Astrocyte (in vitro differentiated cells and primary cell): ENCODE data around the gene SENP1. TPM values are rescaled to one million over a fixed set of nuclear protein-coding genes. Genes with fewer than 3 reads are reported as not detected.

Experiments
- DNase-seq: peaks from one replicate; pipeline ENCODE4 v3.0.0-alpha.2; 2010; ENCODE audit warnings: low read depth
- FAIRE-seq: peaks from 2 replicates; lab custom pipeline; 2011; peaks lifted over from hg19 to GRCh38; lab: Jason Lieb, UNC
- H2AFZ ChIP-seq: 2 replicates; pipeline ENCODE4 v1.6.0; 2012; ENCODE audit warnings: low read depth, low read length, inconsistent platforms
- H3K27ac ChIP-seq: 2 replicates; pipeline ENCODE4 v1.5.1; 2011; ENCODE audit warnings: low read depth, low read length, inconsistent platforms
- H3K27me3 ChIP-seq: 2 replicates; pipeline ENCODE4 v1.6.0; 2011; ENCODE audit warnings: low read length, inconsistent platforms; ENCODE audit not compliant: insufficient read depth
- H3K36me3 ChIP-seq: 2 replicates; pipeline ENCODE4 v1.5.1; 2011; ENCODE audit warnings: low read length, inconsistent platforms; ENCODE audit not compliant: insufficient read depth
- H3K4me1 ChIP-seq: 2 replicates; pipeline ENCODE4 v1.5.1; 2011; ENCODE audit warnings: low read length, inconsistent platforms; ENCODE audit not compliant: insufficient read depth
- H3K4me2 ChIP-seq: 2 replicates; pipeline ENCODE4 v1.6.0; 2012; ENCODE audit warnings: low read length, inconsistent platforms
- H3K4me3 ChIP-seq: 2 replicates; pipeline ENCODE4 v1.5.1; 2011; ENCODE audit warnings: low read depth, mild to moderate bottlenecking, low read length, inconsistent platforms; ENCODE audit not compliant: insufficient read depth
- H3K79me2 ChIP-seq: 2 replicates; pipeline ENCODE4 v1.6.0; 2012; ENCODE audit warnings: mild to moderate bottlenecking, low read length, inconsistent platforms; ENCODE audit not compliant: insufficient read depth
- H3K9ac ChIP-seq: 2 replicates; pipeline ENCODE4 v1.6.0; 2012; ENCODE audit warnings: mild to moderate bottlenecking, low read length, inconsistent platforms
- H3K9me3 ChIP-seq: 2 replicates; pipeline ENCODE4 v1.5.1; 2012; ENCODE audit warnings: low read depth, mild to moderate bottlenecking, low read length, inconsistent platforms; ENCODE audit not compliant: insufficient read depth
- H4K20me1 ChIP-seq: 2 replicates; pipeline ENCODE4 v1.6.0; 2012; ENCODE audit warnings: low read length, inconsistent platforms; ENCODE audit not compliant: insufficient read depth
- H3K27ac Mint-ChIP-seq: one replicate; pipeline ENCODE4 v1.8.0; 2021; ENCODE audit warnings: mild to moderate bottlenecking, mixed read lengths; ENCODE audit not compliant: unreplicated experiment
- H3K27me3 Mint-ChIP-seq: one replicate; pipeline ENCODE4 v1.8.0; 2021; ENCODE audit warnings: low read depth, mixed read lengths; ENCODE audit not compliant: unreplicated experiment
- H3K36me3 Mint-ChIP-seq: one replicate; pipeline ENCODE4 v1.8.0; 2021; ENCODE audit warnings: low read depth, mixed read lengths; ENCODE audit not compliant: unreplicated experiment
- H3K4me1 Mint-ChIP-seq: one replicate; pipeline ENCODE4 v1.8.0; 2021; ENCODE audit warnings: low read depth, mixed read lengths; ENCODE audit not compliant: unreplicated experiment
- H3K4me3 Mint-ChIP-seq: one replicate; pipeline ENCODE4 v1.8.0; 2021; ENCODE audit warnings: mild to moderate bottlenecking, moderate library complexity, mixed read lengths; ENCODE audit not compliant: unreplicated experiment
- H3K9me3 Mint-ChIP-seq: one replicate; pipeline ENCODE4 v1.8.0; 2021; ENCODE audit warnings: mild to moderate bottlenecking, mixed read lengths; ENCODE audit not compliant: unreplicated experiment
- EZH2 ChIP-seq: IDR thresholded peaks from 2 replicates; pipeline ENCODE4 v1.6.1; 2012; ENCODE audit warnings: mild to moderate bottlenecking, low read length, inconsistent platforms; ENCODE audit not compliant: insufficient read depth
- total RNA-seq: library from RNA; stranded (reverse); gene quantifications from 2 replicates; pipeline ENCODE4 v1.2.1, GENCODE V29; 2021
- TF ChIP-seq, protein P1 (sequence below): IDR thresholded peaks from 2 replicates; pipeline ENCODE4 v1.5.1; 2011; ENCODE audit warnings: low read depth, mild to moderate bottlenecking, inconsistent platforms, low read length, moderate library complexity; ENCODE audit not compliant: insufficient read depth

The SENP1 gene
- total RNA-seq, 1 donor from 2014 or later = 13.6 TPM

DNA sequence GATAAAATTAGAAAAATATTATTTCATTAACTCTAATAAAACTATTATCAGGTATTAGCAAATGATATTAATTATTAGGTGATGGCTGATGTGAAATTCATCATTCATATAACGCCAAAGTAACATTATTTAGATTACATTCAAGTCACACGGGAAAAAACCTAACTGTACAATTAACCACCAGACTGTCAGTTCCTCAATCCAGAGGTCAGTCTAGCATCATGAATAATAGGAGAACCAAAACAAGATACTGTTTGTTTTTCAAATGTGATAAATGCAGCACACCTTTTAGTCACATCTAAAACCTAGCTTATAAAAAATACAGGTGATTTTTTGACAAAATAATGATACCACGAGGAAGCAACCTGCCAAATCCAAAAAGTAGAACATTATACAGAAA is 19.6 kb downstream of the SENP1 start:
- Mint-ChIP-seq H3K36me3 (no peaks in the 10 kb centered on the region), H3K27ac (no peak overlapping the region), H3K9me3 (no peaks in the 10 kb centered on the region), H3K4me3 (no peak overlapping the region), H3K4me1 (no peaks in the 10 kb centered on the region), H3K27me3 (no peaks in the 10 kb centered on the region)
- no peak overlapping the region for H3K9ac ChIP-seq
- no peaks in the 10 kb centered on the region for H3K79me2 ChIP-seq
- peaks cover 6% of the 10 kb centered on the region for H3K36me3 ChIP-seq
- H3K4me3 ChIP-seq = no peak overlapping the region
- no peaks in the 10 kb centered on the region for H3K4me1 ChIP-seq
- DNase-seq = no peak
- H2AFZ ChIP-seq = no peak overlapping the region
- no peaks in the 10 kb centered on the region for H4K20me1 ChIP-seq
- H3K4me2 ChIP-seq = no peak overlapping the region
- H3K27me3 ChIP-seq = no peaks in the 10 kb centered on the region
- H3K27ac ChIP-seq = no peak overlapping the region
- FAIRE-seq = no peak
- TF ChIP-seq EZH2 = no peak
- TF ChIP-seq, protein P1, sequence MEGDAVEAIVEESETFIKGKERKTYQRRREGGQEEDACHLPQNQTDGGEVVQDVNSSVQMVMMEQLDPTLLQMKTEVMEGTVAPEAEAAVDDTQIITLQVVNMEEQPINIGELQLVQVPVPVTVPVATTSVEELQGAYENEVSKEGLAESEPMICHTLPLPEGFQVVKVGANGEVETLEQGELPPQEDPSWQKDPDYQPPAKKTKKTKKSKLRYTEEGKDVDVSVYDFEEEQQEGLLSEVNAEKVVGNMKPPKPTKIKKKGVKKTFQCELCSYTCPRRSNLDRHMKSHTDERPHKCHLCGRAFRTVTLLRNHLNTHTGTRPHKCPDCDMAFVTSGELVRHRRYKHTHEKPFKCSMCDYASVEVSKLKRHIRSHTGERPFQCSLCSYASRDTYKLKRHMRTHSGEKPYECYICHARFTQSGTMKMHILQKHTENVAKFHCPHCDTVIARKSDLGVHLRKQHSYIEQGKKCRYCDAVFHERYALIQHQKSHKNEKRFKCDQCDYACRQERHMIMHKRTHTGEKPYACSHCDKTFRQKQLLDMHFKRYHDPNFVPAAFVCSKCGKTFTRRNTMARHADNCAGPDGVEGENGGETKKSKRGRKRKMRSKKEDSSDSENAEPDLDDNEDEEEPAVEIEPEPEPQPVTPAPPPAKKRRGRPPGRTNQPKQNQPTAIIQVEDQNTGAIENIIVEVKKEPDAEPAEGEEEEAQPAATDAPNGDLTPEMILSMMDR = no peak
- H3K9me3 ChIP-seq = no peaks in the 10 kb centered on the region

DNA sequence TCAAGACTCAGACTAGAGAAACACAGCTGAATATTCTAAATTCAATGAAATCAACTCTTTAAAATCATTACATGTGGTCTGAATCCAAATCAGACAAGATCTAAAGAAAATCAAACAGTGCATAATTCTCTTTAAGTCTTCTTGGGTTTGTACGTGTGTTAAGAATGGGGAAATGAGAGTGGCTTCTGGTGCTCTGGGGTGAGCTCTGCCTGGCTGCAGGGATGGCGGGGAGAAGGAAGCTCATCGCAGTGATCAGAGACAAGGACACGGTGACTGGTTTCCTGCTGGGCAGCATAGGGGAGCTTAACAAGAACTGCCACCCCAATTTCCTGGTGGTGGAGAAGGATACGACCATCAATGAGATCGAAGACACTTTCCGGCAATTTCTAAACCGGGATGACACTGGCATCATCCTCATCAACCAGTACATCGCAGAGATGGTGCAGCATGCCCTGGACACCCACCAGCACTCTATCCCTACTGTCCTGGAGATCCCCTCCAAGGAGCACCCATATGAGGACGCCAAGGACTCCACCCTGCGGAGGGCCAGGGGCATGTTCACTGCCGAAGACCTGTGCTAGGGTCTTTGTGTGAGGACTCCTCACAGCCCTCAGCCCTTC is 20.9 kb downstream of the SENP1 start:
- TF ChIP-seq, protein P1 = no peak
- TF ChIP-seq EZH2 = no peak
- no peak overlapping the region for H3K9ac ChIP-seq
- no peaks in the 10 kb centered on the region for H3K27me3 ChIP-seq
- H3K36me3 ChIP-seq = peaks cover 6% of the 10 kb centered on the region
- no peak overlapping the region for H3K4me2 ChIP-seq
- no peak overlapping the region for H3K27ac Mint-ChIP-seq
- H3K36me3 Mint-ChIP-seq = no peaks in the 10 kb centered on the region
- no peaks in the 10 kb centered on the region for H3K9me3 Mint-ChIP-seq
- H3K79me2 ChIP-seq = no peaks in the 10 kb centered on the region
- FAIRE-seq (no peak), DNase-seq (no peak)
- H3K4me3 Mint-ChIP-seq = no peak overlapping the region
- no peaks in the 10 kb centered on the region for H3K4me1 Mint-ChIP-seq
- no peak overlapping the region for H3K4me3 ChIP-seq
- no peaks in the 10 kb centered on the region for H3K4me1 ChIP-seq
- H4K20me1 ChIP-seq = no peaks in the 10 kb centered on the region
- H3K27me3 Mint-ChIP-seq = no peaks in the 10 kb centered on the region
- H3K27ac ChIP-seq = no peak overlapping the region
- no peak overlapping the region for H2AFZ ChIP-seq
- H3K9me3 ChIP-seq = no peaks in the 10 kb centered on the region

DNA sequence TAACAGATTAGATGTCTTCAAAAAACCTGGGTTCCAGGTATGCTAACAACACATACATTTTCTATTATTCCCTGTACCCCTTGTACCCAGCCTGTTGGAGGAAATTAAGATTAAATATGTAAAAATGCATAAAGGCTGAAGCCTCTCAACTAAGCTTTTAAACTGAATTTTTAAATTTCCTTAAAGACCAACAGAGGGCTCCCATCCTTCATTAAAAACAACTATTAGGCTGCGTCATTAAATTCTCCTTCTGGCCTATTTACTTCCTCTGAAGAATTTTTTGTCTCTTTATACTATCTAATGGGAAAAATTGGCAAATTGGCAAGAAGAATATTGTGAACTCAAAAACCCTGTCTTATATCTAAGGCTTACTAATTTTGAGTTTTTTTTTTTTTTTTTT is 21.8 kb downstream of the SENP1 start:
- H3K27me3 ChIP-seq = no peaks in the 10 kb centered on the region
- no peak overlapping the region for H3K9ac ChIP-seq
- no peak overlapping the region for H3K27ac ChIP-seq
- no peaks in the 10 kb centered on the region for H4K20me1 ChIP-seq
- no peak overlapping the region for H2AFZ ChIP-seq
- no peaks in the 10 kb centered on the region for H3K27me3 Mint-ChIP-seq
- TF ChIP-seq, protein P1 = no peak
- no peak for TF ChIP-seq EZH2
- no peak overlapping the region for H3K27ac Mint-ChIP-seq
- peaks cover 6% of the 10 kb centered on the region for H3K36me3 ChIP-seq
- no peak overlapping the region for H3K4me2 ChIP-seq
- no peaks in the 10 kb centered on the region for H3K4me1 ChIP-seq
- DNase-seq (no peak), FAIRE-seq (no peak)
- no peaks in the 10 kb centered on the region for H3K79me2 ChIP-seq
- no peaks in the 10 kb centered on the region for H3K4me1 Mint-ChIP-seq
- H3K4me3 ChIP-seq = no peak overlapping the region
- no peak overlapping the region for H3K4me3 Mint-ChIP-seq
- no peaks in the 10 kb centered on the region for H3K9me3 Mint-ChIP-seq
- H3K9me3 ChIP-seq = no peaks in the 10 kb centered on the region
- no peaks in the 10 kb centered on the region for H3K36me3 Mint-ChIP-seq
